VCaP (cell line): ENCODE data around the gene ADO.
A peak's percentile ranks its signal among the peaks of the same experiment; 100 is the strongest.

Source experiments
- H3K27ac ChIP-seq: fragments of 450-650 bp; 2 replicates; pipeline ENCODE4 v1.5.1; 2017
- CTCF ChIP-seq: fragments of 450-650 bp; conservative IDR thresholded peaks from 2 replicates; pipeline ENCODE4 v1.5.1; 2017; ENCODE audit warnings: mild to moderate bottlenecking, moderate library complexity

The ADO gene

GRCh38 chr10:62796896-62797295 is 7.6 kb upstream of the ADO start:
- no peak overlapping the region for H3K27ac ChIP-seq

GRCh38 chr10:62801871-62802270 is 2.6 kb upstream of the ADO start:
- no peak for TF ChIP-seq CTCF
- no peak overlapping the region for H3K27ac ChIP-seq

More at GRCh38 chr10:62796896-62797295, 7.6 kb upstream of the ADO start:
- no peak for TF ChIP-seq CTCF

- peak overlapping the region; percentile 93 for H3K27ac ChIP-seq
- TF ChIP-seq CTCF = no peak
Observed at GRCh38 chr10:62803724-62804355, 680 bp upstream of the ADO start.

GRCh38 chr10:62805231-62806099 is 945 bp downstream of the ADO start:
- TF ChIP-seq CTCF = no peak
- peak overlapping the region; percentile 93 for H3K27ac ChIP-seq

GRCh38 chr10:62806251-62806650 is 1.7 kb downstream of the ADO start:
- peak overlapping the region; percentile 93; the same call in 1 of the 2 replicates for H3K27ac ChIP-seq
- TF ChIP-seq CTCF = no peak

GRCh38 chr10:62810156-62810902 is 5.8 kb downstream of the ADO start:
- no peak overlapping the region for H3K27ac ChIP-seq
- no peak for TF ChIP-seq CTCF
